ENCODE measurements around the gene ZNHIT1.
"Not testable (repeated sequence)": the region's sequence is repeated elsewhere in the genome, so short reads cannot be mapped to it uniquely, and the experiment has no call there.

GRCh38 chr7:101264102-101264706 lies 46.2 kb downstream of the ZNHIT1 start:
- not testable (repeated sequence) for TF ChIP-seq CTCF, POLR2AphosphoS5, POLR2A (IDR thresholded peaks at IDR 0.05)

Data from prostate gland (tissue), 2 donors.